NB4 (cell line): ENCODE measurements around the gene TTC39B.

Experiments used
- CTCF ChIP-seq: IDR thresholded peaks from one replicate; pipeline ENCODE4 v1.5.1; 2012; ENCODE audit warnings: low read depth, low read length
- MYC ChIP-seq: IDR thresholded peaks from 2 replicates; pipeline ENCODE4 v1.6.1; 2011; ENCODE audit warnings: low read depth, low read length
- POLR2A ChIP-seq: IDR thresholded peaks from 2 replicates; pipeline ENCODE4 v1.6.1; 2011; ENCODE audit warnings: mild to moderate bottlenecking; ENCODE audit not compliant: insufficient read length; ENCODE audit errors: extremely low read depth

- no peak for TF ChIP-seq POLR2A
- TF ChIP-seq CTCF = no peak
- no peak for TF ChIP-seq MYC
Measured at GRCh38 chr9:15156241-15156640, 150.8 kb downstream of the TTC39B start.
